Ovary (tissue), 3 donors: ENCODE measurements around the gene SERPINI1.

ENCODE experiments used
- POLR2A ChIP-seq: fragments of 450-650 bp; IDR thresholded peaks from one replicate; pipeline ENCODE4 v1.6.1; 2017; ENCODE audit warnings: antibody characterized with exemption, mild to moderate bottlenecking, moderate library complexity
- TF ChIP-seq, protein P1 (sequence below), 3 donors: fragments of 450-650 bp in 2 of 3; fragments of 200-600 bp in 1 of 3; IDR thresholded peaks; one replicate each; pipeline versions ENCODE4 v1.5.1 to v1.8.0; 2016 to 2022; ENCODE audit warnings: antibody characterized with exemption in 3 of 3, mild to moderate bottlenecking in 1 of 3
- donor health status: DM: no; HTN: no; CAD: no.

DNA sequence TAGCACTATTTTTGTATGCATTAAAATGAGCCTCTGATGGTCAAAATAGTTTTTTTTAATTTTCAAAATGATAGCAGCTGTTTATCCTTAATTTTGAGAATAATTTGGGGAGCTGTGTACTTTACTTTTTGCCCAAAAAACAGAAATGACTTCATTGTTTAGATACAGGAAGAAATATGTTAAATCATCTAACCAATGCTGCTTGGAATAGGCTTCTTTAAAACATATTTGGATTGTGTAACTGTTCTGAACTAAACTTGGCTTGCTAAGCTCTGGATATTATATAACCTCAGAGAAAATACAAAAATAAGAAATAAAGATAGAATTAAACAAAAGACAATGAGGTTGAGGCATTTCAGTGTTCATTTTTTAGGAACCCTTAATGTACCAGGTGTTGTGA is 119.3 kb downstream of the SERPINI1 start:
- TF ChIP-seq, protein P1, sequence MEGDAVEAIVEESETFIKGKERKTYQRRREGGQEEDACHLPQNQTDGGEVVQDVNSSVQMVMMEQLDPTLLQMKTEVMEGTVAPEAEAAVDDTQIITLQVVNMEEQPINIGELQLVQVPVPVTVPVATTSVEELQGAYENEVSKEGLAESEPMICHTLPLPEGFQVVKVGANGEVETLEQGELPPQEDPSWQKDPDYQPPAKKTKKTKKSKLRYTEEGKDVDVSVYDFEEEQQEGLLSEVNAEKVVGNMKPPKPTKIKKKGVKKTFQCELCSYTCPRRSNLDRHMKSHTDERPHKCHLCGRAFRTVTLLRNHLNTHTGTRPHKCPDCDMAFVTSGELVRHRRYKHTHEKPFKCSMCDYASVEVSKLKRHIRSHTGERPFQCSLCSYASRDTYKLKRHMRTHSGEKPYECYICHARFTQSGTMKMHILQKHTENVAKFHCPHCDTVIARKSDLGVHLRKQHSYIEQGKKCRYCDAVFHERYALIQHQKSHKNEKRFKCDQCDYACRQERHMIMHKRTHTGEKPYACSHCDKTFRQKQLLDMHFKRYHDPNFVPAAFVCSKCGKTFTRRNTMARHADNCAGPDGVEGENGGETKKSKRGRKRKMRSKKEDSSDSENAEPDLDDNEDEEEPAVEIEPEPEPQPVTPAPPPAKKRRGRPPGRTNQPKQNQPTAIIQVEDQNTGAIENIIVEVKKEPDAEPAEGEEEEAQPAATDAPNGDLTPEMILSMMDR (IDR thresholded peaks at IDR 0.05): no peak
- no peak for TF ChIP-seq POLR2A
